GM23248 (cell line): ENCODE measurements around the gene BRD7. TPM values are rescaled to one million over a fixed set of nuclear protein-coding genes. Genes with fewer than 3 reads are reported as not detected.

Experiments used
- DNase-seq: peaks from one replicate; pipeline ENCODE4 v3.0.0-alpha.2; 2015
- H2AFZ ChIP-seq: fragments of 200-600 bp; sonication (generic); 2 replicates; pipeline ENCODE4 v1.6.1; 2016; ENCODE audit warnings: antibody characterized with exemption
- H3F3A ChIP-seq: fragments of 200-600 bp; sonication (generic); 2 replicates; pipeline ENCODE4 v1.6.1; 2016; ENCODE audit warnings: mild to moderate bottlenecking, antibody characterized with exemption, mixed run types; ENCODE audit not compliant: insufficient read depth
- H3K27ac ChIP-seq: fragments of 200-600 bp; sonication (generic); 2 replicates; pipeline ENCODE4 v1.5.1; 2016; ENCODE audit warnings: mild to moderate bottlenecking
- H3K27me3 ChIP-seq: fragments of 200-600 bp; sonication (generic); replicated peaks from 2 replicates; pipeline ENCODE4 v1.6.1; 2016; ENCODE audit warnings: mild to moderate bottlenecking; ENCODE audit not compliant: insufficient read depth
- H3K36me3 ChIP-seq: fragments of 200-600 bp; sonication (generic); 2 replicates; pipeline ENCODE4 v1.6.1; 2016; ENCODE audit warnings: low read depth, mild to moderate bottlenecking
- H3K4me1 ChIP-seq: fragments of 200-600 bp; sonication (generic); 2 replicates; pipeline ENCODE4 v1.6.1; 2016; ENCODE audit warnings: mild to moderate bottlenecking; ENCODE audit not compliant: insufficient read depth
- H3K4me2 ChIP-seq: fragments of 200-600 bp; sonication (generic); one replicate; pipeline ENCODE4 v1.6.1; 2016; ENCODE audit warnings: mild to moderate bottlenecking; ENCODE audit not compliant: unreplicated experiment
- H3K4me3 ChIP-seq: fragments of 200-600 bp; sonication (generic); 2 replicates; pipeline ENCODE4 v1.5.1; 2016; ENCODE audit warnings: mild to moderate bottlenecking
- H3K79me2 ChIP-seq: fragments of 200-600 bp; sonication (generic); 2 replicates; pipeline ENCODE4 v1.6.1; 2016; ENCODE audit warnings: mild to moderate bottlenecking; ENCODE audit not compliant: insufficient read depth
- H3K9ac ChIP-seq: fragments of 200-600 bp; sonication (generic); 2 replicates; pipeline ENCODE4 v1.6.1; 2016; ENCODE audit warnings: mild to moderate bottlenecking
- H3K9me2 ChIP-seq: fragments of 200-600 bp; sonication (generic); 2 replicates; pipeline ENCODE4 v1.6.1; 2016; ENCODE audit warnings: mixed run types, mild to moderate bottlenecking, moderate library complexity; ENCODE audit not compliant: insufficient read depth
- H3K9me3 ChIP-seq: fragments of 200-600 bp; sonication (generic); one replicate; pipeline ENCODE4 v1.6.1; 2017; ENCODE audit warnings: low read depth
- H4K20me1 ChIP-seq: fragments of 200-600 bp; sonication (generic); 2 replicates; pipeline ENCODE4 v1.6.0; 2016; ENCODE audit not compliant: insufficient read depth
- EZH2 ChIP-seq: fragments of 200-600 bp; sonication (generic); IDR thresholded peaks from 2 replicates; pipeline ENCODE4 v1.6.1; 2018; ENCODE audit warnings: antibody characterized with exemption, mild to moderate bottlenecking; ENCODE audit not compliant: insufficient read depth, poor library complexity, severe bottlenecking
- EZH2phosphoT487 ChIP-seq: fragments of 200-600 bp; sonication (generic); IDR thresholded peaks from 2 replicates; pipeline ENCODE4 v1.6.1; 2018; ENCODE audit warnings: antibody characterized with exemption, moderate library complexity, mild to moderate bottlenecking, low read depth; ENCODE audit not compliant: insufficient read depth
- whole genome bisulfite sequencing, 2 experiments: methylation state at CpG; one replicate each; pipeline ENCODE4 v1.1.6; 2015 to 2017; ENCODE audit warnings: low lambda C conversion rate in 2 of 2, low coverage in 1 of 2; ENCODE audit errors: missing lambda C conversion rate in 2 of 2; 5-methylcytosine and 5-hydroxymethylcytosine counted together
- in situ Hi-C: fragments of 300-500 bp; cut with MboI; formaldehyde crosslinking; loops from 2 replicates; pipeline ENCODE4 v1.15.0; 2020
- polyA plus RNA-seq: library from polyadenylated mRNA; unstranded; fragments of >200 nt; fragmentation: Nextera tagmentation; extraction: Ambion mirVana; gene quantifications from 2 replicates; pipeline ENCODE4 v1.2.1, GENCODE V29; 2016
- total RNA-seq: library from RNA; depleted of rRNA; stranded (reverse); fragments of >200 nt; shearing (Covaris generic); gene quantifications from 2 replicates; pipeline ENCODE4 v1.2.3, GENCODE V29; 2014

BRD7 gene
- total and polyA plus RNA-seq, 2 experiments from 2014 or later = 20.3 to 35.8 TPM

- Histone ChIP-seq H2AFZ (no peak overlapping the region), H3K79me2 (no peaks in the 10 kb centered on the region), H3K9ac (no peak overlapping the region), H3K27me3 (no peaks in the 10 kb centered on the region), H3K4me2 (no peak overlapping the region), H3K9me3 (no peaks in the 10 kb centered on the region), H3K27ac (no peak overlapping the region), H3K9me2 (no peaks in the 10 kb centered on the region), H3K4me1 (peaks cover 5% of the 10 kb centered on the region; the same call in 1 of the 2 replicates), H3K36me3 (no peaks in the 10 kb centered on the region), H3K4me3 (no peak overlapping the region), H4K20me1 (no peaks in the 10 kb centered on the region), H3F3A (no peaks in the 10 kb centered on the region)
- TF ChIP-seq EZH2phosphoT487 (no peak), EZH2 (no peak)
- 16 to 23% methylated on average over 6 of the region's 6 CpGs for WGBS, 2 experiments
- in situ Hi-C loops = no loop called here
- DNase-seq = peak; percentile 19
Observed at GRCh38 chr16:50400967-50401348, 32.2 kb upstream of the BRD7 start.

- H3K4me2 ChIP-seq = no peak overlapping the region
- peaks cover 5% of the 10 kb centered on the region; the same call in 1 of the 2 replicates for H3K4me1 ChIP-seq
- H3K79me2 ChIP-seq = no peaks in the 10 kb centered on the region
- H3K27ac ChIP-seq = no peak overlapping the region
- TF ChIP-seq EZH2 = no peak
- TF ChIP-seq EZH2phosphoT487 = no peak
- DNase-seq = no peak
- no peak overlapping the region for H3K4me3 ChIP-seq
- in situ Hi-C loops = no loop called here
- no peaks in the 10 kb centered on the region for H3K9me3 ChIP-seq
- whole genome bisulfite sequencing, 2 experiments = 88 to 90% methylated on average over 8 of the region's 8 CpGs
- no peaks in the 10 kb centered on the region for H3K36me3 ChIP-seq
- H3F3A ChIP-seq = no peaks in the 10 kb centered on the region
- H3K9me2 ChIP-seq = no peaks in the 10 kb centered on the region
- H3K27me3 ChIP-seq = no peaks in the 10 kb centered on the region
- H4K20me1 ChIP-seq = no peaks in the 10 kb centered on the region
- H2AFZ ChIP-seq = no peak overlapping the region
- no peak overlapping the region for H3K9ac ChIP-seq
Observed at GRCh38 chr16:50400312-50400966, 31.7 kb upstream of the BRD7 start.

GRCh38 chr16:50399411-50399810 lies 30.6 kb upstream of the BRD7 start:
- Histone ChIP-seq H3K9me3 (no peaks in the 10 kb centered on the region), H3K9me2 (no peaks in the 10 kb centered on the region), H2AFZ (no peak overlapping the region), H3K4me3 (no peak overlapping the region), H3K4me2 (no peak overlapping the region), H3K79me2 (no peaks in the 10 kb centered on the region), H3K36me3 (no peaks in the 10 kb centered on the region), H4K20me1 (no peaks in the 10 kb centered on the region), H3K9ac (no peak overlapping the region), H3K4me1 (peaks cover 5% of the 10 kb centered on the region; the same call in 1 of the 2 replicates), H3F3A (no peaks in the 10 kb centered on the region), H3K27ac (no peak overlapping the region), H3K27me3 (no peaks in the 10 kb centered on the region)
- 72 to 91% methylated on average over 1 to 3 of the region's 3 CpGs for WGBS, 2 experiments
- TF ChIP-seq EZH2phosphoT487 (no peak), EZH2 (no peak)
- no peak for DNase-seq
- in situ Hi-C loops = no loop called here

GRCh38 chr16:50398336-50398735 lies 29.5 kb upstream of the BRD7 start:
- Histone ChIP-seq H3K4me1 (peaks cover 5% of the 10 kb centered on the region; the same call in 1 of the 2 replicates), H3K79me2 (no peaks in the 10 kb centered on the region), H3K36me3 (no peaks in the 10 kb centered on the region), H3K9me3 (no peaks in the 10 kb centered on the region), H3F3A (no peaks in the 10 kb centered on the region), H3K4me2 (no peak overlapping the region), H3K27me3 (no peaks in the 10 kb centered on the region), H3K9ac (no peak overlapping the region), H3K4me3 (no peak overlapping the region), H4K20me1 (no peaks in the 10 kb centered on the region), H2AFZ (no peak overlapping the region), H3K27ac (no peak overlapping the region), H3K9me2 (no peaks in the 10 kb centered on the region)
- WGBS, 2 experiments = 76 to 85% methylated on average over 5 of the region's 5 CpGs
- no peak for DNase-seq
- in situ Hi-C loops = no loop called here
- TF ChIP-seq EZH2 (no peak), EZH2phosphoT487 (no peak)
